K562 (cell line): ENCODE measurements around the gene LTBP4. TPM values are rescaled to one million over a fixed set of nuclear protein-coding genes. Genes with fewer than 3 reads are reported as not detected.

Experiments
- CCNT2 ChIP-seq: IDR thresholded peaks from 2 replicates; pipeline ENCODE4 v1.6.1; 2011; ENCODE audit warnings: borderline replicate concordance, low read depth, mild to moderate bottlenecking, moderate library complexity, mixed read lengths, low read length; ENCODE audit not compliant: insufficient read length; ENCODE audit errors: extremely low read depth
- CTCF ChIP-seq, 3 experiments: IDR thresholded peaks in 2 of 3; conservative IDR thresholded peaks in 1 of 3; 2 replicates each; pipeline ENCODE4 v1.5.1; 2011 to 2012; ENCODE audit warnings: low read length in 3 of 3, mild to moderate bottlenecking in 3 of 3, control low read depth in 2 of 3, improper control_type of control experiment in 1 of 3, inconsistent platforms in 1 of 3, low read depth in 1 of 3, mixed read lengths in 1 of 3, moderate library complexity in 1 of 3; ENCODE audit not compliant: insufficient read depth in 2 of 3
- DACH1 ChIP-seq: fragments of 450-650 bp; IDR thresholded peaks from 2 replicates; pipeline ENCODE4 v1.6.1; 2018; ENCODE audit not compliant: partially characterized antibody
- DIDO1 ChIP-seq: fragments of 450-650 bp; IDR thresholded peaks from 2 replicates; pipeline ENCODE4 v1.6.1; 2016; ENCODE audit warnings: low read depth, missing biosample characterization, missing genetic modification characterization
- HDAC3 ChIP-seq: fragments of 450-650 bp; IDR thresholded peaks from 2 replicates; pipeline ENCODE4 v1.6.1; 2018; ENCODE audit warnings: borderline replicate concordance, mild to moderate bottlenecking, moderate library complexity; ENCODE audit not compliant: partially characterized antibody
- KAT7 ChIP-seq: sonication (generic); formaldehyde crosslinking; IDR thresholded peaks from 2 replicates; pipeline ENCODE4 v1.8.0; 2022; ENCODE audit warnings: missing genetic modification reagents, mild to moderate bottlenecking, borderline replicate concordance
- MAFG ChIP-seq: fragments of 450-650 bp; conservative IDR thresholded peaks from 2 replicates; pipeline ENCODE4 v1.6.1; 2016; ENCODE audit warnings: missing genetic modification characterization, missing compliant biosample characterization
- RBM14 ChIP-seq: fragments of 200-400 bp; formaldehyde crosslinking; IDR thresholded peaks from 2 replicates; pipeline ENCODE4 v1.6.1; 2018; ENCODE audit warnings: low read depth, mild to moderate bottlenecking, low read length, moderate library complexity, borderline replicate concordance; ENCODE audit not compliant: insufficient read depth
- RCOR1 ChIP-seq, 2 experiments: IDR thresholded peaks; 2 replicates each; pipeline ENCODE4 v1.6.1; 2012; ENCODE audit warnings: low read depth in 2 of 2, low read length in 2 of 2, borderline replicate concordance in 1 of 2, improper control_type of control experiment in 1 of 2
- SAFB ChIP-seq: fragments of 200-400 bp; formaldehyde crosslinking; IDR thresholded peaks from 2 replicates; pipeline ENCODE4 v1.6.1; 2017; ENCODE audit warnings: low read depth, low read length, borderline replicate concordance
- SMAD1 ChIP-seq: fragments of 150-350 bp; IDR thresholded peaks from 2 replicates; pipeline ENCODE4 v1.6.1; 2014; ENCODE audit warnings: low read length, low read depth; ENCODE audit not compliant: partially characterized antibody
- SMAD2 ChIP-seq: fragments of 150-350 bp; IDR thresholded peaks from 2 replicates; pipeline ENCODE4 v1.6.1; 2014; ENCODE audit warnings: low read depth, mild to moderate bottlenecking, low read length
- SPI1 ChIP-seq: IDR thresholded peaks from 2 replicates; pipeline ENCODE4 v1.6.1; 2011; ENCODE audit warnings: low read depth, low read length, control low read depth, borderline replicate concordance
- SREBF1 ChIP-seq: fragments of 150-350 bp; IDR thresholded peaks from 2 replicates; pipeline ENCODE4 v1.6.1; 2014; ENCODE audit warnings: antibody characterized with exemption, low read depth, low read length, borderline replicate concordance
- STAG1 ChIP-seq: sonication (generic); formaldehyde crosslinking; IDR thresholded peaks from 2 replicates; pipeline ENCODE4 v1.5.0; 2020; ENCODE audit warnings: missing genetic modification reagents, borderline replicate concordance
- TCF7L2 ChIP-seq: fragments of 150-350 bp; IDR thresholded peaks from 2 replicates; pipeline ENCODE4 v1.6.1; 2016; ENCODE audit warnings: low read depth, mild to moderate bottlenecking, low read length, moderate library complexity
- THRA ChIP-seq: fragments of 450-650 bp; IDR thresholded peaks from 2 replicates; pipeline ENCODE4 v1.6.1; 2017; ENCODE audit warnings: mild to moderate bottlenecking, moderate library complexity
- ZKSCAN8 ChIP-seq: fragments of 200-800 bp; sonication (Bioruptor generic); IDR thresholded peaks from 2 replicates; pipeline ENCODE4 v1.6.1; 2016; ENCODE audit warnings: missing genetic modification characterization, missing compliant biosample characterization
- ZNF311 ChIP-seq: fragments of 250-450 bp; sonication (Bioruptor Pico); IDR thresholded peaks from 2 replicates; pipeline ENCODE4 v1.4.0; 2020; ENCODE audit warnings: mild to moderate bottlenecking, moderate library complexity
- polyA plus RNA-seq, 8 experiments: library from polyadenylated mRNA; depleted of rRNA in 4 of 8; stranded (reverse) in 5 of 8; unstranded in 3 of 8; fragments of >200 nt; fragmentation: Nextera tagmentation in 2 of 8; fragmentation: Illumina TruSeq in 1 of 8; extraction: Ambion mirVana in 2 of 8; extraction: Trizol in 1 of 8; gene quantifications; 2 replicates each; pipeline versions ENCODE4 v1.2.1 to v1.2.3, GENCODE V29; 2011 to 2014; ENCODE audit warnings: inconsistent platforms in 1 of 8, missing spikeins in 1 of 8
- total RNA-seq, 7 experiments: library from RNA; depleted of rRNA in 6 of 7; stranded (reverse); fragments of >200 nt in 6 of 7; fragmentation: Illumina TruSeq in 2 of 7; extraction: Trizol in 2 of 7; gene quantifications; 2 replicates each; pipeline versions ENCODE4 v1.2.1 to v1.2.3, GENCODE V29; 2011 to 2021; ENCODE audit warnings: low replicate concordance in 1 of 7
- TF ChIP-seq, protein P1 (sequence below): fragments of 450-650 bp; IDR thresholded peaks from 2 replicates; pipeline ENCODE4 v1.6.1; 2016; ENCODE audit warnings: missing biosample characterization, missing genetic modification characterization
- TF ChIP-seq, protein P2 (sequence below): fragments of 250-450 bp; sonication (Bioruptor Pico); IDR thresholded peaks from 2 replicates; pipeline ENCODE4 v1.8.0; 2021; ENCODE audit warnings: borderline replicate concordance, mild to moderate bottlenecking, moderate library complexity; ENCODE audit not compliant: poor library complexity, severe bottlenecking

Gene LTBP4
- total and polyA plus RNA-seq, 9 of the 15 experiments (the other 6 are each of a cell fraction or from before 2014, with no cell fraction given) = 0.35 to 160 (median 31.6) TPM

DNA sequence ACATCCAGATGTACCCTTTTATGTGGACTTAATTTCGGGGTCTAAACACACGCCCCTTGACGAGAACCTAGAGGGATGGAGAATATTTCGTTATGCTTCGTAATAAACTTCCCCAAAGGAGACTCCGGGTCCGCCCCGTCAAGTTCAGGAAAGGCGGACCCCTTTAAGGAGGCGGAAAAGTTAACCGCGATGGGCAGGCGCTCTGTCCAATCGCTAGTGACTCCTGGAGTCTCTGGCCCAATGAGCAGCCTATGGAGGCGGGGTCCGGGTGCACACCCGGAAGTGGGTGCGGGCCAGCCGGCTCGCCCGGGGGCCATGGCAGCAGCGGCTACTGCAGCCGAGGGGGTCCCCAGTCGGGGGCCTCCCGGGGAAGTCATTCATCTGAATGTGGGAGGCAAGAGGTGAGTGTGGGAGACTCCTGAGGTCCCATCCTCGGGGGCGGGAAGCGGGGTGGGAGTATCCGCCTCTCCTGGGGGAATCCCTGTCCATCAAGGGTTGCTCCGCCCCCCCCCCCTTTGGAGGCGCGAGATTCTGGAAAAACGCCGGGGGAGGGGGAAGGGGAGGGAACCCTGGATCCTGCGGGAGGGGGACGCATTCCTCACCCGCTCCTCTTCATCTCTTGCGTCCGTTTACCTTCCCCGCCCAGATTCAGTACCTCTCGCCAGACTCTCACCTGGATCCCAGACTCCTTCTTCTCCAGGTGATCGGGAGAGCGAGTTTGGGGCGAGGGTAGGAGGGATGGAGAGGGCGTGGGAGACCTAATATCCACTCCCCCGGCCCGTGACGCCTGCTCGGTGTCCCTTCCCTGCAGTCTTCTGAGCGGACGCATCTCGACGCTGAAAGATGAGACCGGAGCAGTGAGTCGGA is 24.4 kb upstream of the LTBP4 start, which contains the start of gene SHKBP1 (continued):
- TF ChIP-seq, protein P1, sequence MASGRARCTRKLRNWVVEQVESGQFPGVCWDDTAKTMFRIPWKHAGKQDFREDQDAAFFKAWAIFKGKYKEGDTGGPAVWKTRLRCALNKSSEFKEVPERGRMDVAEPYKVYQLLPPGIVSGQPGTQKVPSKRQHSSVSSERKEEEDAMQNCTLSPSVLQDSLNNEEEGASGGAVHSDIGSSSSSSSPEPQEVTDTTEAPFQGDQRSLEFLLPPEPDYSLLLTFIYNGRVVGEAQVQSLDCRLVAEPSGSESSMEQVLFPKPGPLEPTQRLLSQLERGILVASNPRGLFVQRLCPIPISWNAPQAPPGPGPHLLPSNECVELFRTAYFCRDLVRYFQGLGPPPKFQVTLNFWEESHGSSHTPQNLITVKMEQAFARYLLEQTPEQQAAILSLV = no peak
- TF ChIP-seq RCOR1 (IDR thresholded peaks at IDR 0.05; ENCODE audit: borderline replicate concordance in 1 of 2, low read depth in 2 of 2, low read length in 2 of 2) (no peak), SMAD2 (no peak), RBM14 (no peak), THRA (no peak), TCF7L2 (no peak), DACH1 (no peak), STAG1 (CRISPR knock-in tag) (no peak), SPI1 (no peak), SREBF1 (no peak), ZKSCAN8 (CRISPR knock-in tag) (no peak), SAFB (no peak), SMAD1 (no peak), HDAC3 (no peak), CTCF (IDR thresholded peaks at IDR 0.05 in 2 of 3, conservative IDR thresholded peaks at IDR 0.05 in 1 of 3; ENCODE audit: insufficient read depth in 2 of 3, low read depth in 1 of 3, low read length in 3 of 3) (0 out of 6 replicates have a peak, but pooled peaks of 1 of the 3 experiments have one; percentile 1), ZNF311 (no peak), MAFG (tag) (no peak), KAT7 (CRISPR knock-in tag) (no peak), DIDO1 (tag) (no peak), CCNT2 (no peak)
- TF ChIP-seq, protein P2, sequence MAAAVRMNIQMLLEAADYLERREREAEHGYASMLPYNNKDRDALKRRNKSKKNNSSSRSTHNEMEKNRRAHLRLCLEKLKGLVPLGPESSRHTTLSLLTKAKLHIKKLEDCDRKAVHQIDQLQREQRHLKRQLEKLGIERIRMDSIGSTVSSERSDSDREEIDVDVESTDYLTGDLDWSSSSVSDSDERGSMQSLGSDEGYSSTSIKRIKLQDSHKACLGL = no peak
